Endothelial cell of umbilical vein (primary cell): ENCODE measurements around the gene CLDN3. TPM values are rescaled to one million over a fixed set of nuclear protein-coding genes. Genes with fewer than 3 reads are reported as not detected.

Source experiments
- BruUV-seq: library from RNA; stranded (reverse); fragments of 400-500 nt; replicated peaks from 2 replicates; lab custom pipeline; 2021; lab: Mats Ljungman, UMichigan
- CTCF ChIA-PET: fragments of 300-600, 350-600 bp; sonication (Branson Sonifier 250); formaldehyde crosslinking; loops from one replicate; lab custom pipeline; 2021; ENCODE audit warnings: antibody characterized with exemption, inconsistent platforms; lab: Charles Lee
- POLR2A ChIA-PET: fragments of 300-600, 350-600 bp; sonication (Branson Sonifier 250); formaldehyde crosslinking; loops from one replicate; lab custom pipeline; 2021; ENCODE audit warnings: antibody characterized with exemption, inconsistent platforms; lab: Charles Lee
- DNase-seq: peaks from one replicate; pipeline ENCODE4 v3.0.0-alpha.2; 2011; ENCODE audit warnings: low read depth, low spot score
- FAIRE-seq: peaks from 2 replicates; lab custom pipeline; 2011; peaks lifted over from hg19 to GRCh38; lab: Jason Lieb, UNC
- H2AFZ ChIP-seq: 2 replicates; pipeline ENCODE4 v1.6.0; 2012; ENCODE audit warnings: low read depth, low read length, control low read depth, inconsistent platforms
- H3K27ac ChIP-seq: 2 replicates; pipeline ENCODE4 v1.5.1; 2011; ENCODE audit warnings: low read depth, mild to moderate bottlenecking, control low read depth, low read length, moderate library complexity; ENCODE audit not compliant: insufficient read depth
- H3K27me3 ChIP-seq, 2 experiments: 2 replicates each; pipeline versions ENCODE4 v1.6.0 to v1.6.1; 2011; ENCODE audit warnings: low read length in 2 of 2, mixed read lengths in 1 of 2; ENCODE audit not compliant: control insufficient read depth in 2 of 2, insufficient read depth in 2 of 2
- H3K36me3 ChIP-seq, 2 experiments: 2 replicates in 1 of 2; 3 replicates in 1 of 2; pipeline ENCODE4 v1.5.1; 2011; ENCODE audit warnings: low read length in 2 of 2, mild to moderate bottlenecking in 1 of 2, moderate library complexity in 1 of 2; ENCODE audit not compliant: control insufficient read depth in 2 of 2, insufficient read depth in 2 of 2; ENCODE audit errors: extremely low read depth in 1 of 2
- H3K4me1 ChIP-seq: 3 replicates; pipeline ENCODE4 v1.5.1; 2011; ENCODE audit warnings: mild to moderate bottlenecking, low read length; ENCODE audit not compliant: control insufficient read depth, insufficient read depth; ENCODE audit errors: extremely low read depth
- H3K4me2 ChIP-seq: 2 replicates; pipeline ENCODE4 v1.6.1; 2011; ENCODE audit warnings: low read length, control low read depth, mixed read lengths; ENCODE audit not compliant: insufficient read depth
- H3K4me3 ChIP-seq, 3 experiments: fragments of 200-600 bp in 1 of 3; sonication (generic), shearing (Covaris generic) in 1 of 3; replicated peaks in 1 of 3; 2 replicates each; pipeline ENCODE4 v1.5.1; 2011 to 2016; ENCODE audit warnings: control low read depth in 3 of 3, low read length in 3 of 3, mild to moderate bottlenecking in 2 of 3, inconsistent platforms in 1 of 3, low read depth in 1 of 3, moderate library complexity in 1 of 3; ENCODE audit not compliant: insufficient read depth in 1 of 3
- H3K79me2 ChIP-seq: 2 replicates; pipeline ENCODE4 v1.6.0; 2012; ENCODE audit warnings: low read length, inconsistent platforms; ENCODE audit not compliant: control insufficient read depth, insufficient read depth
- H3K9ac ChIP-seq: replicated peaks from 2 replicates; pipeline ENCODE3; 2011; ENCODE audit warnings: low read length, control low read depth; ENCODE audit not compliant: insufficient read depth; ENCODE audit errors: extremely low read depth
- H3K9me1 ChIP-seq: replicated peaks from 3 replicates; pipeline ENCODE4 v1.6.0; 2011; ENCODE audit warnings: mild to moderate bottlenecking, low read length; ENCODE audit not compliant: control insufficient read depth, insufficient read depth; ENCODE audit errors: extremely low read depth
- H3K9me3 ChIP-seq: replicated peaks from 2 replicates; pipeline ENCODE4 v1.5.1; 2012; ENCODE audit warnings: low read length, inconsistent platforms; ENCODE audit not compliant: control insufficient read depth, insufficient read depth
- H4K20me1 ChIP-seq: replicated peaks from 2 replicates; pipeline ENCODE3; 2011; ENCODE audit warnings: mild to moderate bottlenecking, low read length; ENCODE audit not compliant: control insufficient read depth, insufficient read depth; ENCODE audit errors: extremely low read depth
- CTCF ChIP-seq, 2 donors: IDR thresholded peaks; 1 replicate in 1 of 2; 2 replicates in 1 of 2; pipeline ENCODE4 v1.5.1; 2011; ENCODE audit warnings: low read length in 2 of 2, mild to moderate bottlenecking in 2 of 2, moderate library complexity in 2 of 2, control low read depth in 1 of 2, inconsistent platforms in 1 of 2, low read depth in 1 of 2; ENCODE audit not compliant: insufficient read depth in 1 of 2; ENCODE audit errors: extremely low read depth in 1 of 2
- EZH2 ChIP-seq: IDR thresholded peaks from 2 replicates; pipeline ENCODE4 v1.6.1; 2012; ENCODE audit warnings: borderline replicate concordance, low read depth, mild to moderate bottlenecking, moderate library complexity, low read length, inconsistent platforms; ENCODE audit not compliant: severe bottlenecking
- FOS ChIP-seq: IDR thresholded peaks from 2 replicates; pipeline ENCODE4 v1.6.1; 2011; ENCODE audit warnings: mild to moderate bottlenecking, low read length, moderate library complexity, borderline replicate concordance; ENCODE audit not compliant: insufficient read depth
- GATA2 ChIP-seq: IDR thresholded peaks from 2 replicates; pipeline ENCODE4 v1.7.0; 2011; ENCODE audit warnings: low read depth, mild to moderate bottlenecking, moderate library complexity, mixed read lengths, low read length; ENCODE audit not compliant: insufficient read length, insufficient read depth
- JUN ChIP-seq: IDR thresholded peaks from 2 replicates; pipeline ENCODE4 v1.6.1; 2011; ENCODE audit warnings: borderline replicate concordance, low read depth; ENCODE audit not compliant: insufficient read length, insufficient read depth
- MYC ChIP-seq: IDR thresholded peaks from one replicate; pipeline ENCODE4 v1.6.1; 2011; ENCODE audit warnings: mild to moderate bottlenecking, low read depth, low read length
- POLR2A ChIP-seq: IDR thresholded peaks from 2 replicates; pipeline ENCODE4 v1.6.1; 2012; ENCODE audit warnings: low read depth, mild to moderate bottlenecking, control low read depth, low read length
- POLR2AphosphoS5 ChIP-seq: IDR thresholded peaks from 2 replicates; pipeline ENCODE4 v1.6.1; 2012; ENCODE audit warnings: low read depth, mild to moderate bottlenecking, control low read depth, low read length, moderate library complexity; ENCODE audit not compliant: insufficient read depth
- dilution Hi-C: fragments of 300-500 bp; cut with MboI; formaldehyde crosslinking; loops from one replicate; pipeline ENCODE4 v1.15.0; 2019; ENCODE audit warnings: low sequenced_read_pairs; ENCODE audit not compliant: extremely low pct_ligation_motif_present
- intact Hi-C: fragments of 100-400 bp; cut with micrococcal nuclease; formaldehyde crosslinking; loops from one replicate; pipeline ENCODE4 v1.10.0; 2022
- polyA plus RNA-seq, 4 experiments: library from polyadenylated mRNA; depleted of rRNA in 3 of 4; stranded (reverse) in 3 of 4; unstranded in 1 of 4; fragments of >200 nt; gene quantifications; 2 replicates each; pipeline versions ENCODE4 v1.2.1 to v1.2.3, GENCODE V29; 2011 to 2012; ENCODE audit warnings: missing spikeins in 1 of 4
- total RNA-seq: library from RNA; stranded (reverse); gene quantifications from 2 replicates; pipeline ENCODE4 v1.2.3, GENCODE V29; 2021
- TF ChIP-seq, protein P1 (sequence below): IDR thresholded peaks from 2 replicates; pipeline ENCODE4 v1.6.1; 2011; ENCODE audit not compliant: insufficient read depth, insufficient read length

Gene CLDN3
- total and polyA plus RNA-seq, 2 donors (not counting 3 experiments of a cell fraction or from before 2014, with no cell fraction given), result 0.62 to 1.9 TPM

- no peaks in the 10 kb centered on the region for H3K9me1 ChIP-seq
- H4K20me1 ChIP-seq, result no peaks in the 10 kb centered on the region
- CTCF ChIA-PET, result no interaction called here
- H3K9me3 ChIP-seq, result no peaks in the 10 kb centered on the region
- no peak overlapping the region for H3K4me3 ChIP-seq
- dilution Hi-C loops, result no loop called here
- BruUV-seq, result no TSS peak
- POLR2A ChIA-PET, result no interaction called here
- no peak overlapping the region for H2AFZ ChIP-seq
- no peak overlapping the region for H3K4me2 ChIP-seq
- TF ChIP-seq, protein P1, sequence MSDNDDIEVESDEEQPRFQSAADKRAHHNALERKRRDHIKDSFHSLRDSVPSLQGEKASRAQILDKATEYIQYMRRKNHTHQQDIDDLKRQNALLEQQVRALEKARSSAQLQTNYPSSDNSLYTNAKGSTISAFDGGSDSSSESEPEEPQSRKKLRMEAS, result no peak
- TF ChIP-seq EZH2, result no peak
- TF ChIP-seq CTCF (IDR thresholded peaks at IDR 0.05; ENCODE audit: extremely low read depth in 1 of 2, insufficient read depth in 1 of 2, low read depth in 1 of 2, low read length in 2 of 2), result no peak
- no peak for TF ChIP-seq JUN
- TF ChIP-seq POLR2AphosphoS5, result no peak
- TF ChIP-seq MYC, result no peak
- no peak for TF ChIP-seq FOS
- TF ChIP-seq GATA2, result no peak
- TF ChIP-seq POLR2A, result no peak
- no peak for FAIRE-seq
- no peaks in the 10 kb centered on the region for H3K27me3 ChIP-seq
- H3K36me3 ChIP-seq, result no peaks in the 10 kb centered on the region
- no peak overlapping the region for H3K9ac ChIP-seq
- intact Hi-C loops, result no loop called here
- H3K4me1 ChIP-seq, result peaks cover 5% of the 10 kb centered on the region
- no peaks in the 10 kb centered on the region for H3K79me2 ChIP-seq
- H3K27ac ChIP-seq, result no peak overlapping the region
- no peak for DNase-seq
Observed at GRCh38 chr7:73802459-73802858, 32.4 kb upstream of the CLDN3 start.
